ENCODE results near the gene IL16.

- TF ChIP-seq NFIC (IDR thresholded peaks at IDR 0.05), result no peak
- TF ChIP-seq USF1 (IDR thresholded peaks at IDR 0.05), result no peak
- TF ChIP-seq MAX (IDR thresholded peaks at IDR 0.05), result no peak
- TF ChIP-seq YY1 (IDR thresholded peaks at IDR 0.05; ENCODE audit: low read depth), result no peak
- TF ChIP-seq REST (IDR thresholded peaks at IDR 0.05; ENCODE audit: low read depth), result no peak
- TF ChIP-seq TAF1 (IDR thresholded peaks at IDR 0.05; ENCODE audit: low read depth), result no peak
- no peak for TF ChIP-seq TEAD4 (IDR thresholded peaks at IDR 0.05)
- TF ChIP-seq TCF12 (IDR thresholded peaks at IDR 0.05; ENCODE audit: low read depth), result no peak
Observed at GRCh38 chr15:81156324-81156723, 40.4 kb upstream of the IL16 start.
